ENCODE measurements around the gene ETV5.

The ETV5 gene

DNA sequence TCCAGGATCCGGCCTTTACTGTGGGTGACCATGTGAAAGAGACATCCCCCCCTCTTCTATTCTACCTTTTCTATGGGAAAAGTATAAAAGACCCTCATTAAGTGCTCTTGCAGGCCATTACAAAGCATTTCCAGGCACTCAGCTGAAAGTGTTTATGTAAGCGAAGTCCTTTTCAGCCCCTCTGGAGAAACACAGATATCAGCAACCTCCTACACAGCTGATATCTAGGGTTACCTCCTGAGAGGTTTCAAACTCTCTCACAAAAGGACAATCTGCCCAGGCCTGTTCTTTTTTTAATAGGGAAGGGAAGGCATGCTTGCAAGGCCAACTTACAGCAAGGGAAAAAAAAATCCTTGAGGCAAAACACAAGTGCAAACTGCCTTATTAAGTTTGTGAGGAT, 12.6 kb downstream of the ETV5 start:
- no peak overlapping the region for H3K4me3 ChIP-seq (ENCODE audit: low read length)
- TF ChIP-seq, protein P1, sequence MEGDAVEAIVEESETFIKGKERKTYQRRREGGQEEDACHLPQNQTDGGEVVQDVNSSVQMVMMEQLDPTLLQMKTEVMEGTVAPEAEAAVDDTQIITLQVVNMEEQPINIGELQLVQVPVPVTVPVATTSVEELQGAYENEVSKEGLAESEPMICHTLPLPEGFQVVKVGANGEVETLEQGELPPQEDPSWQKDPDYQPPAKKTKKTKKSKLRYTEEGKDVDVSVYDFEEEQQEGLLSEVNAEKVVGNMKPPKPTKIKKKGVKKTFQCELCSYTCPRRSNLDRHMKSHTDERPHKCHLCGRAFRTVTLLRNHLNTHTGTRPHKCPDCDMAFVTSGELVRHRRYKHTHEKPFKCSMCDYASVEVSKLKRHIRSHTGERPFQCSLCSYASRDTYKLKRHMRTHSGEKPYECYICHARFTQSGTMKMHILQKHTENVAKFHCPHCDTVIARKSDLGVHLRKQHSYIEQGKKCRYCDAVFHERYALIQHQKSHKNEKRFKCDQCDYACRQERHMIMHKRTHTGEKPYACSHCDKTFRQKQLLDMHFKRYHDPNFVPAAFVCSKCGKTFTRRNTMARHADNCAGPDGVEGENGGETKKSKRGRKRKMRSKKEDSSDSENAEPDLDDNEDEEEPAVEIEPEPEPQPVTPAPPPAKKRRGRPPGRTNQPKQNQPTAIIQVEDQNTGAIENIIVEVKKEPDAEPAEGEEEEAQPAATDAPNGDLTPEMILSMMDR (conservative IDR thresholded peaks at IDR 0.05; ENCODE audit: low read depth, low read length), result no peak

DNA sequence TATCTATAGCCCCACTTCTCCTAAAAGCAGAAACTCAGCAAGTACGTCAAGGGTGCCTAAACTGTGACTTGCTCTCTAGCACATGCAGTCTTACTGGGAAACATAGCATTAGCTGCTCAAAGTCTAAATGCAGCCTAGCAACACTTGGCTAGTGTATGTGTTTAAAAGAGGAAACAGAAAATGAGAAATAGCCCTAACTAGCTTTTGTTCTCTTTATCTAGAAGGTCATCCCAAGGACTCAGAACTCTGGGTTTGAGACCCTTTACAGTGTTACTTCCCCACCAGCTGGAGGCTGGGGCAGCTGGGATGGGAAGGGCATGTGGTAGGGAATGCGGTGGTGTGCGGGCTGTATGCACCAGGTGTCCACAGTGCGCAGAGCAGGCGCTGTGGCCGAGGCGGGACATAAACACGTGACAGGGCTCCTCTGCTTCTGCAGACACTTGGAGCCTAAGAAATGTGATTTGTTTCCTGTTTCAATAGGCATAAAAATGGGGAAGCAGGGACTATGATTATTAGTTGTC, 13.3 kb downstream of the ETV5 start:
- TF ChIP-seq, protein P1 (conservative IDR thresholded peaks at IDR 0.05; ENCODE audit: low read depth, low read length), result no peak
- no peak overlapping the region for H3K4me3 ChIP-seq (ENCODE audit: low read length)
- DNase-seq (ENCODE audit: low read depth), result no peak

More for the DNA sequence above, 12.6 kb downstream of the ETV5 start:
- DNase-seq (ENCODE audit: low read depth), result no peak

- no peak overlapping the region for H3K4me3 ChIP-seq (ENCODE audit: low read length)
- TF ChIP-seq, protein P1 (conservative IDR thresholded peaks at IDR 0.05; ENCODE audit: low read depth, low read length), result no peak
- DNase-seq (ENCODE audit: low read depth), result no peak
These were observed 14.0 kb downstream of the ETV5 start for GRCh38 chr3:186094696-186095425.

DNA sequence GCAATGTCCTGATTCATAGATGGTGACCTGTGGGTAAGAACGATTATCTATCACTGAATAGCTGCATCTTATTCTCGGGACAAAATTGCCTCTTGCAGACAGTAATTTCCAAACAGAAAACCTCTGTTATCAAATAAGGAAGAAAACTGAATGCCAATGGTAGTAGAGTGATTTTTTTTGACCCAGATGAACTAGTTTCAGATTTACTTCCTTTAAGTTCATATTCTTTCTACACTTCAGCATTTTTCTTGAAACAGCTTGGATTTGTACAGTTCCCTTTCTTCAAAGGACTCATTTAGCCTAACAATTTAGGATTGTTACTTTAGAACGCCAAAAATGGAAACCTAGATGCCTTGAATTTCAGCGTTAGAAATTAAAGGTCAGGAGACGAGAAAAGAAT, 14.6 kb downstream of the ETV5 start:
- no peak overlapping the region for H3K4me3 ChIP-seq (ENCODE audit: low read length)
- TF ChIP-seq, protein P1 (conservative IDR thresholded peaks at IDR 0.05; ENCODE audit: low read depth, low read length), result no peak
- DNase-seq (ENCODE audit: low read depth), result no peak

DNA sequence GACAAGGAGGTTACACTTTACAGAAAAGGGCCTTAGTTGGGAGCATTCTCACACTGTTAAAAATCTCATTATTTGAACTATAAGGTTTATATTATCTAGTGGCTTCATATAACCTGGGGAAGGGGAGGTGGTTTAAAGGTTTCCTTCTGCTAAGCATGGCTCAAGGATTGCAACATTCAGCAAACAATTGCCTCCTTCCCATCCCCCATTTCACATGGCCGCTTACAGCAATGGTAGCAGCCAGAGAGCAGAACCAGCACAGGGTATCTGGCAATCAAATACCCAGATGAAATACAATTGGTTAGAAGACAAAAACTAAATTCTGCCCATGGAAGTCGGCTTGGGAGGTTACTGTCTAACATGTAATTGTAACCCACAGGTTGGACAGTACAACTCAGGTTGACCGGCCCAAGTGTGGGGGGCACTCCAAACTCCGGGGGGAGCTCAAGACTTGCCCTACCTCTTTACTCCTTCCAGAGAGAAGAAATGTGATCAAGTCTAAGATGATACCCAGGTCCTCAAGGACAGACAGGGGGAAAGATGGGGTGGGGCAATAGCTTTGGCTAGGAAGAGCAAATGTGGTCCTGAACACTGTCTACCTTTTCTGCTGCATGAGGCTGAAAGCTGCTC, 15.5 kb downstream of the ETV5 start:
- H3K4me3 ChIP-seq (ENCODE audit: low read length), result no peak overlapping the region
- TF ChIP-seq, protein P1 (conservative IDR thresholded peaks at IDR 0.05; ENCODE audit: low read depth, low read length), result no peak
- DNase-seq (ENCODE audit: low read depth), result no peak

DNA sequence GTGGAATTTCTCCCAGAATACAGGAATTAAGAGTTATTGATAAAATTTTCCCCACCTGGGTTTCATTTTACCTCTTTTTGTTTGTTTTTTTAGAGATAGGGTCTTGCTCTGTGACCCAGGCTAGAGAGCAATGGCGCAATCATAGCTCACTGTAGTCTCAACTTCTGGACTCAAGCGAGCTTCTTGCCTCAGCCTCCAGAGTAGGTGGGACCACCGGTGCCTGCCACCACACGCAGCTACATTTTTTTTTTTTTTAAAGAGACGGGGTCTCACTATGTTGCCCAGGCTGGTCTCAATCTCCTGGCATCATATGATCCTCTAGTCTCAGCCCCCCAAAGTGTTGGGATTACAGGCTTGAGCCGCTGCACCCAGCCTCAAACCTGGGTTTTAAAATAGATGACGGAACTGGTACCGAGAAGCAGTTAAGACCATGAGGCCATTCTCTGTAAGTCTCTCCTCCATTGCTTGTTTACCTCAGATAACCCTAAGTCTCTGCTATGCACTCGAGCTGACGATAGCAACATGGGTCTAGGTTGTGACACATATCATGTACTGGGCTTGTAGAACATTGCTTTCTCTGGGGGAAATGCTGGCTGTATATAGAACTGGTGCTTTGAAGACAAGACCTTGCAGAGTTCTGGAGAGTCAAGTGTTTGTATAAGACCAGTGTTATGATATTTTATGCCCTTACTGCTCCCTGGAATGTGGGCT, 16.4 kb downstream of the ETV5 start:
- DNase-seq (ENCODE audit: low read depth), result no peak
- no peak overlapping the region for H3K4me3 ChIP-seq (ENCODE audit: low read length)
- TF ChIP-seq, protein P1 (conservative IDR thresholded peaks at IDR 0.05; ENCODE audit: low read depth, low read length), result no peak

Measured in retinal pigment epithelial cell (primary cell).